Stomach smooth muscle (tissue), 2 donors: ENCODE results near the gene RELN.
"Not testable (repeated sequence)": the region's sequence is repeated elsewhere in the genome, so short reads cannot be mapped to it uniquely, and the experiment has no call there.

ENCODE experiments used
- H3K27ac ChIP-seq: one replicate; pipeline ENCODE4 v1.7.0; 2013; ENCODE audit warnings: mild to moderate bottlenecking, low read length, inconsistent platforms
- H3K27me3 ChIP-seq, 2 donors: one replicate each; pipeline ENCODE4 v1.7.0; 2013; ENCODE audit warnings: low read length in 2 of 2; ENCODE audit not compliant: insufficient read depth in 2 of 2, control insufficient read depth in 1 of 2
- H3K36me3 ChIP-seq, 2 donors: one replicate each; pipeline ENCODE4 v1.7.0; 2013; ENCODE audit warnings: low read length in 2 of 2; ENCODE audit not compliant: control insufficient read depth in 2 of 2, insufficient read depth in 2 of 2
- H3K4me1 ChIP-seq: one replicate; pipeline ENCODE4 v1.7.0; 2013; ENCODE audit warnings: low read length; ENCODE audit not compliant: control insufficient read depth, insufficient read depth
- H3K4me3 ChIP-seq, 2 donors: one replicate each; pipeline ENCODE4 v1.7.0; 2013; ENCODE audit warnings: low read length in 2 of 2
- H3K9ac ChIP-seq, 2 donors: one replicate each; pipeline ENCODE4 v1.7.0; 2013; ENCODE audit warnings: low read length in 2 of 2, mild to moderate bottlenecking in 1 of 2
- H3K9me3 ChIP-seq, 2 donors: one replicate each; pipeline ENCODE4 v1.7.0; 2013; ENCODE audit warnings: low read length in 2 of 2; ENCODE audit not compliant: control insufficient read depth in 2 of 2
- donor health status: healthy.
- donor health status: Pancreatic carcinoma.

RELN gene

DNA sequence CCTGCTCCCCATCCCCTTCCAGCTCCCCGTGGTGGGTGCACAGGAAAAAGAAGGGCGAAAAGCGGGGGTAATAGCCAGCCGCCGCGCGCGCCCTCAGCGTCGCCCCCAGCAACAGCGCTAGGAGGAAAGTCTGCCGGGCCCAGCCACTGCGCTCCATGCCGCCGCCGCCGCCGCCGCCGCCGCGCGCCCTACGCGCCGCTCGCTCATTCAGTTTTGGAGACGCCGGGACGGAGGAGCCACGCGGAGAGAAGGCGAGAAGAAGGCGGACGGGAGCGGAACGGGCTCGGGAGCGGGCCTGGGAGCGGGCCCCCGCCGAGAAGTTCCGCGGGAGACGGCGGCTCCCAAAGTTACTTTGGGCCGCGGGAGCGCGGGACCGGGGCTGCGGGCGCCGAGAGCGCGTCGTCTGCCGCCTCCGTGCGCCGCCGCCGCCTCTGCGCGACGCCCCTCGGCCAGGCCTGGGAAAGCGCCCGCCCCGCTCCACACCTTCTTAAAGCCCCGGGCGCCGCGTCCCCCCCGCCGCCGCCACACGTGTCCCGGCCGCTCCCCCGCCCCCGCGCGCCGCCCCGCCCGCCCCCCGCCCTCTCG lies at the start of gene RELN:
Gene RELN (minus strand): TSS at position 459 of the 585 bp plus-strand sequence. CDS start 302 bp downstream, at position 157.
- Histone ChIP-seq H3K27ac (no peak within 1 kb of the TSS), H3K4me1 (peaks cover 4% of the 10 kb centered on the region), H3K4me3 (peak within 1 kb of the TSS; percentile 59 to 66), H3K27me3 (peaks cover 24 to 29% of the 10 kb centered on the region in 2 donors), H3K9ac (no peak within 1 kb of the TSS), H3K9me3 (no peaks in the 10 kb centered on the region), H3K36me3 (no peaks in the 10 kb centered on the region)

DNA sequence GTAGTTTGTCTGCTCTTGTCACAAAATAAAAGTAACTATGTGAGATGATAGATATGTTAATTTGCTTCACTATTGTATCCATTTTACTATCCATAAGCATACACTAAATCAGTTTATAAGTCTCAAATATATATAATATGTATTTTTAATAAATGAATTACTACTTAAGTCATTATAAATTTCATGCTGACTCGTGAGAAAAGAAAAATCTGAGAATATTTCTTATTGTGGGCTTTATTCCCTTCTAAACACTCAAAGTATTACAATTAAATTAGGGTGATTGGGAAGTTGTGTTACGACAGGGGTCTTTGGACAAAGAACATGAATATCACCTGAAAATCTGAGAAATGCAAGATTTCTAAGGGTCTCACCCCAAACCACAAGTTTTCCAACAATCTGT lies 48.7 kb upstream of the RELN start:
- H3K27ac ChIP-seq, result no peak overlapping the region
- no peaks in the 10 kb centered on the region for H3K9me3 ChIP-seq
- H3K9ac ChIP-seq, result no peak overlapping the region
- H3K27me3 ChIP-seq, result no peaks in the 10 kb centered on the region
- H3K36me3 ChIP-seq, result no peaks in the 10 kb centered on the region
- no peaks in the 10 kb centered on the region for H3K4me1 ChIP-seq
- no peak overlapping the region for H3K4me3 ChIP-seq

GRCh38 chr7:104036889-104037288 lies 47.4 kb upstream of the RELN start:
- H3K9ac ChIP-seq, H3K36me3 ChIP-seq, H3K9me3 ChIP-seq, H3K27ac ChIP-seq, H3K4me3 ChIP-seq, H3K4me1 ChIP-seq, H3K27me3 ChIP-seq: not testable (repeated sequence)

GRCh38 chr7:104035351-104035750 lies 45.9 kb upstream of the RELN start:
- H3K27me3 ChIP-seq, result no peaks in the 10 kb centered on the region
- no peak overlapping the region for H3K4me3 ChIP-seq
- no peak overlapping the region for H3K27ac ChIP-seq
- no peaks in the 10 kb centered on the region for H3K36me3 ChIP-seq
- H3K4me1 ChIP-seq, result no peaks in the 10 kb centered on the region
- H3K9me3 ChIP-seq, result no peaks in the 10 kb centered on the region
- H3K9ac ChIP-seq, result no peak overlapping the region

DNA sequence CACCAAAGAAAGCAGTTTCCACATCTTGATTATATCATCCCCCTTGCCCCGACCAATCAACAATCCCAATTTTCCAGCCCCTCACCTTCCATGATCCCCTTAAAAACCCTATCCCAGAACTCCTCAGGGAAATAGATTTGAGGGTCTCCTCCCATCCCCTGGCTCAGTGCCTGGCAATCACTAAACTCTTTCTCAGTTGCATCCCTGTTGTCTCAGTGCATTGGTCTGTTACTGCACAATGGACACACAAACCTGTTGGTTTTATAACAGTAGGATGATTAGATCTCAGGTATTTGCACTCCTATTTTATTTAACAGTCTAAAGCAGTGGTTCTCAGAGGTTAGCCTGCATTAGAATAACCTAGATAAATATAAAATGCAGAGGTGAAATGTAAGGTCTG lies 45.2 kb upstream of the RELN start:
- H3K4me1 ChIP-seq, result no peaks in the 10 kb centered on the region
- no peaks in the 10 kb centered on the region for H3K27me3 ChIP-seq
- no peaks in the 10 kb centered on the region for H3K36me3 ChIP-seq
- no peak overlapping the region for H3K9ac ChIP-seq
- H3K9me3 ChIP-seq, result no peaks in the 10 kb centered on the region
- H3K27ac ChIP-seq, result no peak overlapping the region
- H3K4me3 ChIP-seq, result no peak overlapping the region

GRCh38 chr7:104033837-104034236 lies 44.4 kb upstream of the RELN start:
- no peaks in the 10 kb centered on the region for H3K9me3 ChIP-seq
- no peak overlapping the region for H3K9ac ChIP-seq
- H3K4me1 ChIP-seq, result no peaks in the 10 kb centered on the region
- no peaks in the 10 kb centered on the region for H3K27me3 ChIP-seq
- no peak overlapping the region for H3K27ac ChIP-seq
- H3K4me3 ChIP-seq, result no peak overlapping the region
- H3K36me3 ChIP-seq, result no peaks in the 10 kb centered on the region

GRCh38 chr7:104032486-104032885 lies 43.0 kb upstream of the RELN start:
- no peaks in the 10 kb centered on the region for H3K9me3 ChIP-seq
- no peak overlapping the region for H3K4me3 ChIP-seq
- no peaks in the 10 kb centered on the region for H3K36me3 ChIP-seq
- no peak overlapping the region for H3K27ac ChIP-seq
- H3K27me3 ChIP-seq, result no peaks in the 10 kb centered on the region
- H3K9ac ChIP-seq, result no peak overlapping the region
- H3K4me1 ChIP-seq, result no peaks in the 10 kb centered on the region

DNA sequence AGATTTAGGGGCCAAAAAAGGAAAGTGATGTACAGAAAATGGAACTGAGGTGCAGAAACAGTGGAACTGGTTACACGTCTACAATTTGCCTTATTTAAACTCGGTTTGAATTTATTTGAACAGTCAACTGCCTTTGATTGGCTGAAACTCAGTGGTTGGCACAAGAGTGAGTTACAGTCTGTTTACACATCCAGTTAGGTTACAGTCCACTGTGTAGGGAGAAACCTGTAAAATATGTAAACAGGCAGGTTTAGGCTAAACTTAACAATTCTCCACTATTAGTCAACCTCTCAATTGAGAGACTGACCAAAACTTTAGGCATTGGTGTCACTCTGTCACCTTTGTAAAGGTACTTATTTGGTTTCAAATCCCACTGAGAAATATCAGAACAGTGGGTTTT lies 40.3 kb upstream of the RELN start:
- H3K36me3 ChIP-seq, result no peaks in the 10 kb centered on the region
- no peak overlapping the region for H3K9ac ChIP-seq

DNA sequence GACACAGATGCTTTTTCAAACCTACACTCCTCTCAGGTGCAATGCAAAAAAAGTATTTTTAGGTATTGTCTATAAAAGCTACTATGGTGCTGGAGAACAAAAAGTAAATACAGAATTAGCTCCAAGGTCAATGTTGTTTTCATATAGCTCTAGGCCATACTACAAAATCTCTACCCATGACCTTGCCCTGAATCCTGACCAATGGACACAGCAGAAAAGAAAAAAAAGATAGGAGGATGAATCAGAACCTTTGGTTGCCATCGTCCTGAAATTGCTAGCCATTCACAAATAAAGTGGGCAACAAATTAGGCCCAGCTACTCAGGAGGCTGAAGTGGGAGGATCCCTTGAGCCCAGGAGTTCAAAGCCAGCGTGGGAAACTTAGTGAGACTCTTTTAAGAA lies 35.2 kb upstream of the RELN start:
- Histone ChIP-seq H3K4me1 (no peaks in the 10 kb centered on the region), H3K27me3 (no peaks in the 10 kb centered on the region), H3K9me3 (no peaks in the 10 kb centered on the region), H3K9ac (no peak overlapping the region), H3K36me3 (no peaks in the 10 kb centered on the region), H3K27ac (no peak overlapping the region), H3K4me3 (no peak overlapping the region)

More for the DNA sequence above, 40.3 kb upstream of the RELN start:
- Histone ChIP-seq H3K27ac (no peak overlapping the region), H3K9me3 (no peaks in the 10 kb centered on the region), H3K4me1 (no peaks in the 10 kb centered on the region), H3K4me3 (no peak overlapping the region), H3K27me3 (no peaks in the 10 kb centered on the region)

- Histone ChIP-seq H3K4me1 (no peaks in the 10 kb centered on the region), H3K4me3 (no peak overlapping the region), H3K36me3 (no peaks in the 10 kb centered on the region), H3K27me3 (no peaks in the 10 kb centered on the region), H3K9me3 (no peaks in the 10 kb centered on the region), H3K27ac (no peak overlapping the region), H3K9ac (no peak overlapping the region)
Observed at GRCh38 chr7:104023100-104023499, 33.6 kb upstream of the RELN start.

DNA sequence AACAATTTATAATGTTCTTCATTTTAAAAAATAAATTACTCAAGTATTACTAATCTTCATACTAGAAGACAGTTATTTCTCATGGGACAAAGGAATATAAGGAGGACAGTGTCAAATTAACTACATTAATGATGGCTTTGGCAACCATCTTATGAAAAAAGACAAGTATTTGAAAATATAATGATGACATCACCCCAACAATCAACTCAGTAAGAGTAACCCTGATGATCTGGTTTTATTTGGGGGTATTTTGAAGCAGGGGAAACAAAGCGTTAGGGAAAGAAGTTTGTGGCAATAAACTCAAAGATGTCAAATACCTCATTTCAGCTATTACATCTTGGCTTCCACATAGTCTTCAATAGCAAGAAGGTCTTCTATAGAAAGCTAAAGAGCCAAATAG lies 29.0 kb upstream of the RELN start:
- H3K9ac ChIP-seq, result no peak overlapping the region
- no peaks in the 10 kb centered on the region for H3K9me3 ChIP-seq
- H3K4me1 ChIP-seq, result no peaks in the 10 kb centered on the region
- no peaks in the 10 kb centered on the region for H3K27me3 ChIP-seq
- H3K36me3 ChIP-seq, result no peaks in the 10 kb centered on the region
- no peak overlapping the region for H3K27ac ChIP-seq
- H3K4me3 ChIP-seq, result no peak overlapping the region
